GM18526 (cell line): ENCODE results near the gene FRMD4A.

Source experiments
- POLR2A ChIP-seq: IDR thresholded peaks from 3 replicates; pipeline ENCODE4 v1.6.1; 2011; ENCODE audit not compliant: insufficient read length; ENCODE audit errors: extremely low read depth

FRMD4A gene

GRCh38 chr10:13917791-13918190 lies 412.9 kb downstream of the FRMD4A start:
- no peak for TF ChIP-seq POLR2A

- TF ChIP-seq POLR2A, result no peak
Measured at GRCh38 chr10:13916384-13916947, 414.3 kb downstream of the FRMD4A start.

- TF ChIP-seq POLR2A, result no peak
Measured at GRCh38 chr10:13915710-13916109, 415.0 kb downstream of the FRMD4A start.

DNA sequence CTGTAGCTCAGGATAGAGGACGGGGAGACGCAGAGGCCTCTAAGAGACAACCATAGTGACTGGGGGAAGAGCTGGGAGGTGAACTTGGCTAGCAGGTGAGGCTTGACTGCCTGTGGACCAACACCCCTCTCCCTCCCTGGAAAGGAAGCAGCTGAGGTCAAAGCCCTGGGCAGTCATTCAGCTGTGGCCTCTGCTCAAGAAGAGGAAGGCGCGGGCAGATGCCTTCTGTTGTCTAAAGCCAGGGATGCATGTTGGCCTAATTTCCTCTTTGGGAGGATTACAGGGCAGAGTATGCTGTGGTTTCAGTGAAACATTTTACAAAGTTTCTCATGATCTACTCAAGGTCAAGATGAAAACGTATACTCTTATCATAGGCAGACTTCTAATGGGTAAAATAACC lies 416.8 kb downstream of the FRMD4A start:
- TF ChIP-seq POLR2A, result no peak

DNA sequence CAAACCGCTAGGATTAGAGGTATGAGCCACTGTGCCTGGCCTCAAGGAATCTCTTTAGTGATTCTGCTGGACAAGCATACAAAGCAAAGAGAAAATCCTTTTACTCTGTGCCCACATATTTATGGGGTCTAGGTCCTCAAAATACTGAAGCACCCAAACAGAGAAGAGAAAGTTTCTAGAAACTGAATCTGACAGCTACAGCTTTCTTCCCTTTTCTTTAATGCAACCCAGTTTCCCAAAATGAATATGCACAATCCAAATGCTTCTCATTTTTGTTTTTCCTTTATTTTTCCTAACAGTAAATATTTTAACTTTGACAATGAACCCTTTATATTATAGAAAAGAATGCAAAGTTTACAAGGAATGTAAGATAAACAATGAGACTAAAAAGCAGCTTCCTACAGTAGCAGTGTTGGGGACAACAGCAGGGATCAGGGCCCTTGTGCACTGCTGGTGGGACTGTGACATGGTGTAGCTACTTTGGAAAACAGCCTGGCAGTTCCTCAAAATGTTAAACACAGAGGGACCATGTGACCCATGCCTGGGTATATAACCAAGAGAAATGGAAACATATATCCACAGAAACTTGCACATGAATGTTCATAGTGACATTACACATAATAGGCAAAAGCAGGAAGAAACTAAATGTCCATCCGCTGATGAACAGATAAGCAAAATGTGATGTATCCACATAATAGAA lies 418.8 kb downstream of the FRMD4A start:
- TF ChIP-seq POLR2A, result no peak

DNA sequence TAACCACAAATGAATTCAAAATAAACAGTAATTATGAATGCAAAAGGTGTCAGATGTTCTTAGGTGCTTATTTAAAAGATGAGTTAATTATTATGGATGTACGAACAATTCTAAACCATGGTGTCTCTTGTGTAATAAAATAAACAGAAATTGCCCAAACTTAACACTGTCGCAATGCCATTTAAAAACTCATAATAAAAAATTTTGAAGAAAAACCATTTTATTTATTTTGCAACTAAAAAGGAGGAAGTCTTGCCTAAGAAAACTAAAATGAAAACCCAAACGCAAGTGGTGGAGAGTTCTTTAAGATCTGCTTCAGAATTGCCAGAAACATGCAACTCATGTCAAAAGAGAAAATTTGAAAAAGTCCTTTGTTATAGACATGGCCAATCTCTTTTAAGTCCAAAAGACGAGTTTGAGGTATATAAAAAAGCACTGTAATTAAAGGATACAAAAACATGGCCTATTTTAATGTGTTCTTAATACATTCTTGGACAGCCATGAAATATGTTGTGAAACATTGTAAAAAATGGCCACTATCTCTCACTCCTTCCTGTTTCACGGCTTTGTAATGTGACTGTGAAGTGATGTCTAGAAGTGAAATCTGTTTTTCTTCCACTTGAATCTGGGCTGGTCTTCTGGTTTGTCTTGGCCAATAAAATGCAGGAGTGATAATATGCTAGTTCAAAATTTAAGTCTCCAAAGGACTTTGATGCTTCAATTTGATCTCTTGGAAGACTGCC lies 421.0 kb downstream of the FRMD4A start:
- no peak for TF ChIP-seq POLR2A

DNA sequence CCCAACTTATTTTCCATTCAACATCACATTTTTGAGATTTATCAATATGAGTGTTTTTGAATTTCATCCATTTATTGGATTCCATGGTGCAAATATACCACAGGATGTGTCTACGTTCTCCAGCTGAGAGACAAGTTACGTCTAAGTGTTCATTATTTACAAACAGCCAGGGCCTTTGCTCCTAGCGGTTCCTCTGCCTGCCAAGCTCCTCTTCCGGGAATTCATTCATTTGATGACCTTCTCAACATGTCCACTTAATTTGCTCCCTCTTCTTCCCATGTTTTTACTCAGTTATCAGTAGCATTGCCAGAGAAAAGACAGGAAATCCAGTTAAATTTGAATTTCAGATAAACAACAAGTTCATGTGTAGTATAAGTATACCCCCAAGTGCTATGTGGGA lies 422.2 kb downstream of the FRMD4A start:
- no peak for TF ChIP-seq POLR2A

DNA sequence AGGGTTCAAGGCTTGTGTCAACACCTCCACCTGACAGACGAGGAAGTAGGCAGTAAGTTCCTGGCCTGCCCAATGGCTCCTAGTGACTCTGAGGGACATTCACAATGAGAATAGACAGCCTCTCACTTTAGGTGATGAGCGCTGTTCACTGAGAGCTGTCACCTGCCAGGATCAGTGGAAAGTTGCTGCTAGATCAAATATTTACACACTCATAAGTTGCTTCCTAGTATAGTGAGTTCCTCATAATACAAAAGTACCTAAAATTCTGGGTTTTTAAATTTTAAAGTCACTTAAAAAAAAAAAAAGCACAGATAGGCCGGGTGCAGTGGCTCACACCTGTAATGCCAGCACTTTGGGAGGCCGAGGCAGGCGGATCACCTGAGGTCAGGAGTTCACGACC lies 423.2 kb downstream of the FRMD4A start:
- no peak for TF ChIP-seq POLR2A

GRCh38 chr10:13905281-13905680 lies 425.4 kb downstream of the FRMD4A start:
- no peak for TF ChIP-seq POLR2A

DNA sequence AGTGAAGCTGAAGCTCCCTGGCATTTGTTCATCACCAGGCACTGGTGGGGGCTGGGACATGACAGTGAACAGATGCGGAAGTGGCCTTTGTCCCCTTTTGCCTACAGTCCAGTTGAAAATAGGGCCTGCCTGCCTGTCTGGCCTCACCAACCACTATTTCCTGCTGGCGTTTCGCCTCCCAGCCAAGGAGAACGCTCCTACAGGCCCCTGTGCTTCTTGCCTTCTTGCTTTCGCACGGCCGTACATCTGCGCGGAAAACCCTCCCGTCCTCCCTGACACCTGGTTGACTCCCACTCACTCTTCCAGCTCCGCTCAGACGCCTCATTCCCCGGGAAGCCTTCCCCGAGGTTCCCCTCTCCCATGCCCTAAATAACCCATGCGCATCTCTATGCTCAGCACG lies 426.7 kb downstream of the FRMD4A start:
- no peak for TF ChIP-seq POLR2A

GRCh38 chr10:13902868-13903587 lies 427.7 kb downstream of the FRMD4A start:
- TF ChIP-seq POLR2A, result no peak

DNA sequence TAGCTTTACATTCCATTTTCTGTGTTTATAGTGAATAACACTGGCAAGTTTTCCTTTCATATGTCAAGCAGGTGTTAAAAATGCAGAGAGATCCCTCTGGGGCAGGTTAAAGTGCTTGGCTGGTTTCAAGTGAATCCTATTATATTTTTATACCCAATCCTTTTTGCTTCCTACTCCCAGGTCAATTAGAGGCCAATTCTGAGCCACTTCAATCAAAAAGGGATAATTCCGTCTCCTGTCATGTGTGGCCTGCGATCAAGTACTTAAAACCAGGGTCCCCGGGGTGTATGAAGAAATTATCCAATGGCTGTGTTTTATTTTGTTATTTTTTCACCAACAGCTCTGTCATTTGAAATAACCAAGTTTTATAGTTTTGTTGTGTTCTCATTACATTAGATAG lies 430.8 kb downstream of the FRMD4A start:
- TF ChIP-seq POLR2A, result no peak

DNA sequence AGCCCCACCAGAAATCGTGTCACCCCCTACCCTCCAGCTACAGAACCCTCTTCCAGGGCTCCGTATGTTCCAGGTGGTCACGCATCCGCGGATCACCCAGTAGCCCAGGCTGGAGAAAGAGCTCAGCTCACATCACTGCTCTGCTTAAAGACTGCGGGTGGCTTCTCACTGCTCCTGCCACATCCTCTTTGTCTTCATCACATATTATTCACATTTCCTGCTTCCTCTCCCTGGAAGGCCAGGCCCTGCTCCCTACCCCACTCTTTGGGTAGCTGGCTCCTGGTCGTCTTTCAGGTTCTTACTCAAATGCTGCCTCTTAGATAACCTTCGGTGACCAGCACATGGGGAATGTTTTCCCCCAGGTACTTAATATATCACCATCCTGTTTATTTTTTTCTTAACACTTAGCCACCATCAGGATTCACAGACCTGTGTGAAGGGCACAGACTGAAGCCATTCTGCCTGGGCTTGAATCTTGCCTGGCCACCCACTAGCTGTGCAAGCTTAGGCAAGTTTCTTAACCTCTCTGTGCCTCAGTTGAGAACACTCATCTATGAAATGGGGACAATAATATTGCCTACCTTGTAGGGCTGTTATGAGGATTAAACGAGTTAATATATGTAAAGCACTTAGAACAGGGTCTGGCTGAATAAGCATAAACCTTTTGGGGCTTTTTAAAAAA lies 436.2 kb downstream of the FRMD4A start:
- no peak for TF ChIP-seq POLR2A

- TF ChIP-seq POLR2A, result no peak
Measured at GRCh38 chr10:13893926-13894325, 436.8 kb downstream of the FRMD4A start.

GRCh38 chr10:13892871-13893270 lies 437.9 kb downstream of the FRMD4A start:
- TF ChIP-seq POLR2A, result no peak
